Keratinocyte (primary cell): ENCODE data around the gene DENND4C.

ENCODE experiments used
- CTCF ChIP-seq, 3 experiments: IDR thresholded peaks in 1 of 3; conservative IDR thresholded peaks in 1 of 3; optimal IDR thresholded peaks in 1 of 3; 2 replicates in 2 of 3; 3 replicates in 1 of 3; pipeline versions ENCODE3 to v1.5.1; 2011; ENCODE audit warnings: low read length in 3 of 3, mild to moderate bottlenecking in 3 of 3, moderate library complexity in 2 of 3, control low read depth in 1 of 3, inconsistent platforms in 1 of 3; ENCODE audit not compliant: insufficient read depth in 2 of 3; ENCODE audit errors: extremely low read depth in 1 of 3
- EZH2 ChIP-seq: IDR thresholded peaks from one replicate; pipeline ENCODE4 v1.6.1; 2012; ENCODE audit warnings: inconsistent platforms, mild to moderate bottlenecking, low read length, moderate library complexity

GRCh38 chr9:19410195-19410503 lies 179.7 kb downstream of the DENND4C start:
- no peak for TF ChIP-seq CTCF (optimal IDR thresholded peaks at IDR 0.05 in 1 of 3, IDR thresholded peaks at IDR 0.05 in 1 of 3, conservative IDR thresholded peaks at IDR 0.05 in 1 of 3; ENCODE audit: extremely low read depth in 1 of 3, insufficient read depth in 2 of 3, low read length in 3 of 3)
- no peak for TF ChIP-seq EZH2
